HG02623 (cell line): ENCODE measurements around the gene XPO6.
"Not testable (repeated sequence)": the region's sequence is repeated elsewhere in the genome, so short reads cannot be mapped to it uniquely, and the experiment has no call there.

Experiments used
- ATAC-seq: cut with Tn5 transposase; IDR thresholded peaks from one replicate; pipeline ENCODE4 v1.9.1; 2021; ENCODE audit warnings: moderate library complexity; ENCODE audit not compliant: unreplicated experiment

XPO6 gene

DNA sequence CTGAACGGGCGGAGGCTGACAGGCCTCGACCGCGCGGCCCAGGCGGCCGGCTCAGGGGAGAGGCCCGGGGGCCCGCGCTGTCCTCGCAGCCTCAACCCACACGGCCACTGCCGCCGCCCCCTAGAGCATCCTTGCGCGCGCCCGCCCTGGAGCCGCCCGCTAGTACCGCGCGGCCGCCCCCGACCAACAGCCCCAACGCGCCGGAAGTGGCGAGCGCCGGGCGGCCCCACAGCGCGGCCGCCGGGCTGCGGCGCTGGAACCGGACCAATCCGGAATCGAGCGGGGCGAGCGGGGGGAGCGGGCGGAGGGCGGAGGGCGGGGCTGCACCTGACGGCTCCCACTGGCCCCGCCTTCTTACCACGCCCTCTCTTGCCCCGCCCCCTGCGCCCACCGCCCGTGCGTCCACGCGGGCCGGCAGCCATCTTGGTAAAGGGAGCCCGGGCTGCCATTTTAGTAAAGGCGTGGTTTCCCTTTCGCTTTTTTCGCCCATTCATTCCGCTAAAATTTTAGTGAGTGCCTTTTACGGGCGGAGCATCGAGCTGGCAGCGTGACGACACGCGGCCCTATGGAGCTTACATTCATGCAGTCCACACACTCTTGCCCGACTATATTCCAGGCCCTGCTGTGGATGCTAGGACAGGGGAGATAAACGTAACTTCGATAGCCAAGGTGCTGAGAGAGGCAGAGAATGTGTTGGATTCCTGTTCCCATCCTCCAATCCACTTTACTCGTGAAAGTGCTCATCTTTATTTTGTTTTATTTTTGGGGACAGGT is at the start of gene XPO6:
TSS of gene XPO6 (minus strand) at position 208 of the 774 bp plus-strand sequence. CDS start 597 bp downstream, outside the sequence.
- ATAC-seq, result peak; percentile 83

DNA sequence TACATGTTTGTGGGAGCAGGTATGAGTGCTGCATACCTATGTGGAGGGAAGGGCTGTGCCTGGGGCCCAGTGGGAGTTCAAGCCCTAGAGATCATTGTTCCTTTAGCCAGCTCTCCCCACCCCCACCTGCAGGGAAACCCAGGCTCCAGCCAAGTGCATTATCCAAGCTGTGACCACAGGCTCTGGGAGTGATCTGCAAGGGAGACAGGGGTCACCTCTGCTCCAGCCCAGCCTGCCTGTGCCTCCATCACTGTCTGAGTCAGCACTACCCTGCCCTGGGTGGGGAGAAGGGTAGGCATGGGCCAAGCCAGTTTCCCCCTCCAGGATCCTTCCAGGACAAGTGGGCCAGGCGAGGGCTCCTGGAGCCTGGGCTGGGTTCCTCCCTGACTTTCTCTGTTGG is 48.4 kb upstream of the XPO6 start:
- ATAC-seq, result no peak

DNA sequence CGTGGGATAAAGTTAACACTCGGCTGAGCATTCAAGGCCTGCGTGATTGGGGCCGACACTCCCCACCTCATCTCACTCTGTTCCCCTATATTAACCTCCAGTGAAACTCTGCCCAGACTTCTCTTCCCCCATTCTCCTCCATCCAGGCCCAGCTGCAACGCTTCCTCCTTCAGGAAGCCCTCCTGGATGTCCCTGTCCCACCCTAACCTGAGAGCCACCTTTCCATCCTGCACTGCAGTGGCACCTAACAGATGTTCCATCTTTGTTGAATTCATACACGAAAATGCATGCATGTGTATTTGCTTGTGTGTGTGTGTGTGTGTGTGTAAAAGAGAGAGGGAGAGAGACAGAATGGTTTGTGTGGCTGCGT is 48.0 kb upstream of the XPO6 start:
- ATAC-seq, result no peak

DNA sequence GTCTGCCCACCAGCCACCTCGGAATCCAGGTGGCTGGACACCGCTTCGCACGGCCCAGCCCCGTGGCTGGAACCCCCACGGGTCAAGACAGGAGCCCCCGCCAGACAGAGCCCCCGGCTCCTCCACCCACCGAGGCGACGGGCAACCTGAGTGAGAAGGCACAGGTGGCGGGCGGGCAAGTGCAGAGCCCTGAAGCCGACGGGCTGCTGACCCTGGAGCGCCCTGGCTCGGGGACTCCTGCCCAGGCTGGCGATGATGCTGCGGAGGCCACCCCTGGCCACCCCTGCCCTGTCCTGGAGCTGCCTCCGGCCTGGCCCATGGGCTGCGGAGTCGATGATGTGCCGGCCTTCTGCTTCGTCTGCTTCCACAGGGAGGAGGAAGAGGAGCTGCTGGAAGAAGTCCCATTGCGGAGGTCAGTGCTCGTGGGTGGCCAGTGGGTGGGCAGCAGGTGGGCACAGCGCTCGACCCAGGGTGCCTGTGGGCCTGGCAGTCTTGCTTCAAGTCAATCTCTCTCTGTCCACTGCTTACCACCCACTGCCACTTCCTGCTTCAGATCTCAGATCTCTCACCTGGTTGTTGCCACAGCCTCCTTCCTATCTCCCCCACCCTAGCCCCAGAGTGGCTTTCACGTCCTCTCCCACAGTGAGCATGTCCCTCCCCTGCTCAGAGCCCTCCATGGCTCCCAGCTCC is 47.5 kb upstream of the XPO6 start:
- ATAC-seq, result no peak

DNA sequence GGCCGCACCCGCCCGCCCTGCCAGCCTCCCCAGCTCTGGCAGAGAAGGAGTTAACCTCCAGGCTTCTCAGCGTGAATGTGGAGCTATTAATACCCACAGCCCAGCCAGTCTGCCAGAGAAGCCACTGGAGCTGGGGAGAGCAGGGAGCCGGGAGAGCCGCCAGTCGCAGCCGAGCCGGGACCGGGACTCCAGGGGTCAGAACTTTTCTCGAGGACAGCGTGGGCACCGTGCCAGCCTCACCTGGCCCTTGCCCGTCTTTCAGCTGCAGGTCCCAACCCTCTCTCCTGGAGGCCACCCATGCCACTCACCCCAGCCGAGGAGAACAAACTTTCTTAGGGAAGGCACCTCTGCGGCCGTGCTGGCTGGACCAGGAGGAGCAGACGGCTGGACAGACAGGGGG is 46.8 kb upstream of the XPO6 start:
- no peak for ATAC-seq

DNA sequence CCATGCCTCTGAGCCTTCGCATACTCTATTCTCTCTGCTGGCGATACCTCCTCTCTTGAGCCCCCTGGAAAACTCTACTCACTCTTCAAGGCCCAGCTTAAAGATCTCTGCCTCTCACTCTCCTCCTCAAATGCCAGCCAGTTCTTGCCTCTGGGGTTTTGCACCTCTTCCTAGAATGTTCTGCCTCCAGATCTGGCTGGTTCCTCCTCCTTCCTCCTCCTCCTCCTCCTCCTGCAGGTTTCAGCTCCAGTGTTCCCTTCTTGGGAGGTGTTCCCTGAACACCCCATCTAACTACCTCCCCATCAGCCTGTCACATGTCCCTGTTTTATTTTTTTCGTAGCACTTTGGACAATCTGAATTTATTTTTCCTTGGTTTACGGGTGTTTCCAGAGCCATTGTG is 45.5 kb upstream of the XPO6 start:
- ATAC-seq, result no peak

GRCh38 chr16:28255838-28256237 is 44.1 kb upstream of the XPO6 start:
- ATAC-seq, result no peak

DNA sequence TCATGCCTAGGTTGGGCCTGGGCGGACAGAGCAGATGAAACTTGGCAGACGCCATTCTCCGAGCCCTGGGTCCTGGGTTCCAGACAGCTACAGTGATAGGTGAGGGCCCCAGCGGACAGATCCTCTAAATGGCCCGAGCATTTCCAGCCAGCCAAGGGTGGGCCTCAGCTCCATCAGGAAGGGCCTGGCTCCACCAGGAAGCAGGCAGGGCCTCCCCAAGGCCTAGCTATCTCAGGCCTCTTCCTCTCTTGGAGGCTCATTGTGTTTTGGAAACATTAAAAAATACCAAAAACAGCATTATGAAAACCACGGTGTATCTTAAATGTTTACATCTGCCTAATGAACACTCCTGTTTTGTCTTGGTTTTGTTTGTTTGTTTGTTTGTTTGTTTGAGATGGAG is 42.4 kb upstream of the XPO6 start:
- ATAC-seq, result no peak

DNA sequence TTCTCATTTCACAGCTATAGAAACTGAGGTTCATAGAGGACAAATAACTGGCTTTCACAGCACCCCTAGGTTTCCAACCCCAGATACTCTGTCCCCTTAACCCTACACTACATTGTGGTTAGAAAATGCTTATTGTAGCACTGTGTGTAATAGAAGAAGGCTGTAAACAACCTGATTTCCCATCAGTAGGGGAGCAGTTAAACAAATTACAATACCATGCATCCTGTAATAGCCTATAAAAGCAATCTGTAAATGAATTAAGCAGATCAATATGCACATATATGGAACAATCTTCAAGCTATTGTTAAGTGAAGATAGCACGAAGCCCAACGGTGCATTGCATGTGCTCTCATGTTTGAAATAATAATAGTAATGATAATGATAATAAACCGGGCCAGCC is 39.2 kb upstream of the XPO6 start:
- ATAC-seq, result no peak

- ATAC-seq, result not testable (repeated sequence)
Measured at GRCh38 chr16:28249483-28249882, 37.7 kb upstream of the XPO6 start.

- no peak for ATAC-seq
Measured at GRCh38 chr16:28241924-28242323, 30.2 kb upstream of the XPO6 start.

DNA sequence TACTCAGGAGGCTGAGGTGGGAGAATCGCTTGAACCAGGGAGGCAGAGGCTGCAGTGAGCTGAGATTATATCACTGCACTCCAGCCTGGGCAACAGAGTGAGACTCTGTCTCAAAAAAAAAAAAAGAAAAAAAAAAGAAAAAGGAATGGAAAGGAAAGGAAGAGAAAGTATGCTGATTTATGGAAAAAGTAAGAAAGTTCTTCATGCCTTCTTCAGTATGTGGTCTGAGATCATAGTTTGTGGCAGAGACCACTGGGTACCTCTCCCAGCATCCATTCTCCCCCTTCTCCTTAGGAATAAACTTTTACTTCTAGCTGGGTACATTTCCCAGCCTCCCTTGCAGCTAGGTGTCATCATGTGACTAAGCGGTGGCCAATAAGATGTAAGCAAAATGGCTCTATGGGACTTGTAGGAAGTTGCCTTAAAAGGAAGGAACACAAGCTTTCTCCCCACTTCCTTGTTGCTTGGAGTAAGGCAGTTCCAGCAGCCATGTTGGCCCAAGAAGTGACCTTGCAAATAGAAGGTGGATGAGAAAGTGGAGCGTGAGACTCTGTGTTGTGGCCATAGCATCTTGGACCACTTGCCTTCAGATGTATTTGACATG is 26.1 kb upstream of the XPO6 start:
- ATAC-seq, result no peak

DNA sequence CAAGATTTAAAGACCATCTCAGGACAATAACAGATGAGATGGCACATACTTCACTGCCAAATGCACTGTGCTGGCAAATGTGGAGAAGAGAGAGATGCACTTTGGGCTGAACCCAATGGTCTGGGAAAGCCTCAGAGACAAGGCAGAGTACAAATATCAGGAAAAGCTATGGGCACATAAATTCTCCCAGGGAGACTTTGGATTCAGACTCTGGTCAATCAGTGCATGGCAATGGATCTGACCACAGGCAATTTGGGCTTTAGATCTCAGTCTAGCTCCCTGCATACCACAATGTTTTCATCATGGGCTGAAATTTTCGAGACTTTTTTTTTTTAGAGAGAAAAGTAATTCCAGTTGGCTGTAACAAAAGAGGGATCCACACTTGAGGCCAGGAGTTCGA is 20.0 kb upstream of the XPO6 start:
- no peak for ATAC-seq

DNA sequence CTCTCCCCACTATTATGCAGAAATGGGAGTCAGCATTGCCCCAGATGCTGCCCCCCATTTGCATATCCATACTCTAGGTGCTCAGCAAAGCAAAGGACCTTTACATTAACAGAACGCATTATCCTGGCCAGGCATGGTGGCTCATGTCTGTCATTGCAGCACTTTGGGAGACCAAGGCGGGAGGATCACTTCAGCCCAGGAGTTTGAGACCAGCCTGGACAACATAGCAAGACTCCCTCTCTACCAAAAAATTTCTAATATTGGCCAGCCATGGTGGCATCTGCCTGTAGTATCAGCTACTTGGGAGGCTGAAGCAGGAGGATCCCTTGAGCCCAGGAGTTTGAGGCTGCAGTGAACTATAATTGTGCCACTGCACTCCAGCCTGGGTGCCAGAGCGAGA is 12.1 kb upstream of the XPO6 start:
- not testable (repeated sequence) for ATAC-seq

- not testable (repeated sequence) for ATAC-seq
Measured at GRCh38 chr16:28219777-28220176, 8.0 kb upstream of the XPO6 start.

- ATAC-seq, result no peak
Measured at GRCh38 chr16:28219282-28219681, 7.5 kb upstream of the XPO6 start.

- no peak for ATAC-seq
Measured at GRCh38 chr16:28218109-28218508, 6.3 kb upstream of the XPO6 start.

GRCh38 chr16:28217326-28217725 is 5.6 kb upstream of the XPO6 start:
- no peak for ATAC-seq

DNA sequence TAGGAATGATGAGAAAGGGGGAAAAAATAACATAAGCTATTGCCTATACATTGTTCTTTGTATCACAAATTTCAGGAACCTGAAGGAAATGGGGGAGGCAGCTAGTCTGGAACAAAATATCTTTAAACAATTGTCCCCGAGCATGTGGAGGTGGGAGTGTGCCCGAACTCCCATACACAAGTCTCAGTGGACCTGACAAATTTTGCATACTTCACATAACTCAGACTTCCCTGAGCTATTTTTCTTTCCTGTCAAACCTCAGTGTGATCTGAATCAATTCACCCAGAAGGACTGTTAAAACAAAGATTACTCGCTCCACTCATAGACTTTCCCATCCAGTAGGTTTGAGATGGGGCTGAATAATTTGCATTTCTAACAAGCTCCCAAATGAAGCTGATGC is 1.6 kb upstream of the XPO6 start:
- no peak for ATAC-seq

GRCh38 chr16:28212532-28212873 is 738 bp upstream of the XPO6 start:
- ATAC-seq, result no peak

- no peak for ATAC-seq
Measured at GRCh38 chr16:28210979-28211588, 681 bp downstream of the XPO6 start.

GRCh38 chr16:28210264-28210663 is 1.5 kb downstream of the XPO6 start:
- ATAC-seq, result no peak
